Measurements from ENCODE around the gene ELAVL2.

Gene ELAVL2

GRCh38 chr9:23736293-23736692 lies 89.7 kb downstream of the ELAVL2 start:
- no peak overlapping the region for H3K27ac ChIP-seq
- DNase-seq (ENCODE audit: low spot score) = no peak
- ChIA-PET POLR2A (ENCODE audit: low non-redundant PET) (no interaction called here), CTCF (no interaction called here)
- TF ChIP-seq CTCF (conservative IDR thresholded peaks at IDR 0.05; ENCODE audit: low read depth) = no peak

GRCh38 chr9:23733495-23734078 lies 92.5 kb downstream of the ELAVL2 start:
- DNase-seq (ENCODE audit: low spot score) = no peak
- CTCF ChIA-PET = no interaction called here
- POLR2A ChIA-PET (ENCODE audit: low non-redundant PET) = no interaction called here
- no peak for TF ChIP-seq CTCF (conservative IDR thresholded peaks at IDR 0.05; ENCODE audit: low read depth)
- no peak overlapping the region for H3K27ac ChIP-seq

GRCh38 chr9:23731353-23731752 lies 94.7 kb downstream of the ELAVL2 start:
- no peak for TF ChIP-seq CTCF (conservative IDR thresholded peaks at IDR 0.05; ENCODE audit: low read depth)
- H3K27ac ChIP-seq = no peak overlapping the region
- POLR2A ChIA-PET (ENCODE audit: low non-redundant PET) = no interaction called here
- CTCF ChIA-PET = interaction anchor here (0.7 kb wide), 1 partner anchor 401 kb away, joined by 3 read pairs; no protein-coding TSS in a partner anchor
- no peak for DNase-seq (ENCODE audit: low spot score)

- no peak for TF ChIP-seq CTCF (conservative IDR thresholded peaks at IDR 0.05; ENCODE audit: low read depth)
- no peak for DNase-seq (ENCODE audit: low spot score)
- ChIA-PET POLR2A (ENCODE audit: low non-redundant PET) (no interaction called here), CTCF (interaction anchor here (0.5 kb wide), 1 partner anchor 782 kb away, joined by 3 read pairs; no protein-coding TSS in a partner anchor)
- no peak overlapping the region for H3K27ac ChIP-seq
Observed at GRCh38 chr9:23730364-23730763, 95.7 kb downstream of the ELAVL2 start.

GRCh38 chr9:23728736-23729135 lies 97.3 kb downstream of the ELAVL2 start:
- DNase-seq (ENCODE audit: low spot score) = no peak
- CTCF ChIA-PET = no interaction called here
- no peak overlapping the region for H3K27ac ChIP-seq
- POLR2A ChIA-PET (ENCODE audit: low non-redundant PET) = no interaction called here
- TF ChIP-seq CTCF (conservative IDR thresholded peaks at IDR 0.05; ENCODE audit: low read depth) = no peak

GRCh38 chr9:23725279-23725946 lies 100.6 kb downstream of the ELAVL2 start:
- CTCF ChIA-PET = no interaction called here
- no peak for DNase-seq (ENCODE audit: low spot score)
- TF ChIP-seq CTCF (conservative IDR thresholded peaks at IDR 0.05; ENCODE audit: low read depth) = no peak
- no peak overlapping the region for H3K27ac ChIP-seq
- POLR2A ChIA-PET (ENCODE audit: low non-redundant PET) = no interaction called here
